CD4-positive, alpha-beta T cell (primary cell): Measurements from ENCODE around the gene PITPNM3. TPM values are rescaled to one million over a fixed set of nuclear protein-coding genes. Genes with fewer than 3 reads are reported as not detected.

Experiments
- ATAC-seq: fragments of 200-7000 bp; cut with Tn5 transposase; one replicate; pipeline ENCODE4 v1.10.0; 2022; ENCODE audit warnings: mild to moderate bottlenecking; ENCODE audit not compliant: poor library complexity
- CTCF ChIA-PET: fragments of 350-600 bp; sonication (Branson Sonifier 250); formaldehyde crosslinking; loops from one replicate; lab custom pipeline; 2021; ENCODE audit warnings: antibody characterized with exemption, inconsistent platforms; lab: Charles Lee
- POLR2A ChIA-PET: fragments of 350-600 bp; sonication (Branson Sonifier 250); formaldehyde crosslinking; loops from one replicate; lab custom pipeline; 2021; ENCODE audit warnings: antibody characterized with exemption, inconsistent platforms; lab: Charles Lee
- DNase-seq, 14 experiments: peaks; one replicate each; pipeline ENCODE4 v3.0.0-alpha.2; 2013 to 2020; ENCODE audit warnings: mixed read lengths in 2 of 14
- H3K27ac ChIP-seq, 2 donors: one replicate each; pipeline versions ENCODE4 v1.5.1 to v1.7.0; 2013; ENCODE audit warnings: low read length in 2 of 2, low read depth in 1 of 2, mild to moderate bottlenecking in 1 of 2
- H3K27me3 ChIP-seq, 2 experiments: 1 replicate in 1 of 2; 2 replicates in 1 of 2; pipeline versions ENCODE4 v1.6.1 to v1.7.0; 2013; ENCODE audit warnings: low read length in 2 of 2, control low read depth in 1 of 2, mild to moderate bottlenecking in 1 of 2, moderate library complexity in 1 of 2; ENCODE audit not compliant: insufficient read depth in 2 of 2, control insufficient read depth in 1 of 2
- H3K36me3 ChIP-seq: one replicate; pipeline ENCODE4 v1.6.1; 2013; ENCODE audit warnings: low read length, control low read depth; ENCODE audit not compliant: insufficient read depth
- H3K4me1 ChIP-seq: one replicate; pipeline ENCODE4 v1.6.1; 2013; ENCODE audit warnings: low read length, control low read depth; ENCODE audit not compliant: insufficient read depth
- H3K4me3 ChIP-seq: one replicate; pipeline ENCODE4 v1.5.1; 2013; ENCODE audit warnings: mild to moderate bottlenecking, low read length, moderate library complexity
- H3K9me3 ChIP-seq, 2 experiments: 1 replicate in 1 of 2; 2 replicates in 1 of 2; pipeline versions ENCODE4 v1.6.1 to v1.7.0; 2013; ENCODE audit warnings: low read length in 2 of 2, mild to moderate bottlenecking in 2 of 2, control low read depth in 1 of 2, moderate library complexity in 1 of 2; ENCODE audit not compliant: control insufficient read depth in 1 of 2, insufficient read depth in 1 of 2
- H3K27ac Mint-ChIP-seq: one replicate; pipeline ENCODE4 v1.8.0; 2020; ENCODE audit warnings: mixed read lengths
- H3K27me3 Mint-ChIP-seq: one replicate; pipeline ENCODE4 v1.8.0; 2021; ENCODE audit warnings: mixed read lengths
- H3K36me3 Mint-ChIP-seq: one replicate; pipeline ENCODE4 v1.8.0; 2021; ENCODE audit warnings: low read depth, mixed read lengths
- H3K4me1 Mint-ChIP-seq: one replicate; pipeline ENCODE4 v1.8.0; 2021; ENCODE audit warnings: low read depth, mixed read lengths
- H3K4me3 Mint-ChIP-seq: one replicate; pipeline ENCODE4 v1.8.0; 2020; ENCODE audit warnings: mild to moderate bottlenecking, mixed read lengths
- H3K9me3 Mint-ChIP-seq: one replicate; pipeline ENCODE4 v1.8.0; 2020; ENCODE audit warnings: mixed read lengths
- intact Hi-C, 2 experiments: fragments of 100-400 bp; cut with DNase I in 1 of 2; cut with micrococcal nuclease in 1 of 2; formaldehyde crosslinking; loops; one replicate each; pipeline versions ENCODE4 v1.15.1 to v1.9.0; 2023 to 2025; cut with DNase I, micrococcal nuclease
- total RNA-seq, 174 experiments: library from RNA in 2 of 174; stranded (reverse) in 2 of 174; gene quantifications; one replicate each; pipeline ENCODE4 v1.2.3 and lab custom pipeline; 2021 to 2026
- TF ChIP-seq, protein P1 (sequence below): fragments of 200-600 bp; IDR thresholded peaks from one replicate; pipeline ENCODE4 v1.8.0; 2022; ENCODE audit warnings: antibody characterized with exemption, mild to moderate bottlenecking

The PITPNM3 gene
- total RNA-seq, 2 experiments from 2014 or later: 0.34 to 0.41 TPM

DNA sequence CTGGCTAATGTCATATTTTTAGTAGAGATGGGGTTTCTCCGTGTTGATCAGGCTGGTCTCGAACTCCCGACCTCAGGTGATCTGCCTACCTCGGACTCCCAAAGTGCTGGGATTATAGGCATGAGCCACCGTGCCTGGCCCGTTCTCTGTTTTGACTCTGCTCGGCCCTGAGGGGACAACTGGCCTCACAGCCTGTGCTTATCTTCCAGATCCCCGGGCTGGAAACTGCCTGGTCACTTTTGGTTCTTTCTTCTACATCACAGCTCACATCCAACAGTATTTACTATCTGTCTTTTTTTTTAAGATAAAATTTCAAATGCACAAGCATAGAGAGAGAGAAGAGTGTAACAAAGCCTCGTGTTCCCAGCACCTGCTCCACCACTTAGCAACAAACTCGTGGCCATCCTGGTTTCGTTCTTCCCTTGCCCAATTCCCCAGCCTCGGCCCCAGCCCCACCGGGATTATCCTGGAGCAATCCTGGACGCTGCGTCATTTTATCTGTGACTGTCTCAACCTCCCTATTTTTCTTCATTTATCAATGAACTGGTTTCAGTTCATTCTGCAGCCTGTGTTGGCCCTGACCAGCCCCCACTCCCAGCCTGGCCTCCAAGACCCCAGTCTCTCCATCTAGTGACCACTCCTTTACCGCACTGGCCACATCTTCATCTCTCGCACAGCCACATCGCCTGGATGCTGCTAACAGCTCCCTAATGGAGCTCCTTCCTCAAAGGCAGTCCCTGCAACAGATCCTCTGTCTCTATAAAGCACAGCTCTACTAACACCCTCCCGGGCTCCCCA lies 91.0 kb downstream of the PITPNM3 start:
- H3K4me1 ChIP-seq: no peaks in the 10 kb centered on the region
- no peaks in the 10 kb centered on the region for H3K36me3 ChIP-seq
- H3K9me3 Mint-ChIP-seq: no peaks in the 10 kb centered on the region
- no peaks in the 10 kb centered on the region for H3K4me1 Mint-ChIP-seq
- no peak overlapping the region for H3K4me3 Mint-ChIP-seq
- no peaks in the 10 kb centered on the region for H3K9me3 ChIP-seq
- DNase-seq (no peak), ATAC-seq (no peak)
- H3K27ac ChIP-seq: no peak overlapping the region
- no peaks in the 10 kb centered on the region for H3K27me3 ChIP-seq
- no peak overlapping the region for H3K27ac Mint-ChIP-seq
- TF ChIP-seq, protein P1, sequence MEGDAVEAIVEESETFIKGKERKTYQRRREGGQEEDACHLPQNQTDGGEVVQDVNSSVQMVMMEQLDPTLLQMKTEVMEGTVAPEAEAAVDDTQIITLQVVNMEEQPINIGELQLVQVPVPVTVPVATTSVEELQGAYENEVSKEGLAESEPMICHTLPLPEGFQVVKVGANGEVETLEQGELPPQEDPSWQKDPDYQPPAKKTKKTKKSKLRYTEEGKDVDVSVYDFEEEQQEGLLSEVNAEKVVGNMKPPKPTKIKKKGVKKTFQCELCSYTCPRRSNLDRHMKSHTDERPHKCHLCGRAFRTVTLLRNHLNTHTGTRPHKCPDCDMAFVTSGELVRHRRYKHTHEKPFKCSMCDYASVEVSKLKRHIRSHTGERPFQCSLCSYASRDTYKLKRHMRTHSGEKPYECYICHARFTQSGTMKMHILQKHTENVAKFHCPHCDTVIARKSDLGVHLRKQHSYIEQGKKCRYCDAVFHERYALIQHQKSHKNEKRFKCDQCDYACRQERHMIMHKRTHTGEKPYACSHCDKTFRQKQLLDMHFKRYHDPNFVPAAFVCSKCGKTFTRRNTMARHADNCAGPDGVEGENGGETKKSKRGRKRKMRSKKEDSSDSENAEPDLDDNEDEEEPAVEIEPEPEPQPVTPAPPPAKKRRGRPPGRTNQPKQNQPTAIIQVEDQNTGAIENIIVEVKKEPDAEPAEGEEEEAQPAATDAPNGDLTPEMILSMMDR: no peak
- H3K27me3 Mint-ChIP-seq: no peaks in the 10 kb centered on the region
- H3K4me3 ChIP-seq: no peak overlapping the region
- ChIA-PET CTCF (interaction anchor here (1.2 kb wide), 1 partner anchor 8 kb away, joined by 3 read pairs; no protein-coding TSS in a partner anchor), POLR2A (no interaction called here)
- H3K36me3 Mint-ChIP-seq: no peaks in the 10 kb centered on the region
- intact Hi-C loops: no loop called here

DNA sequence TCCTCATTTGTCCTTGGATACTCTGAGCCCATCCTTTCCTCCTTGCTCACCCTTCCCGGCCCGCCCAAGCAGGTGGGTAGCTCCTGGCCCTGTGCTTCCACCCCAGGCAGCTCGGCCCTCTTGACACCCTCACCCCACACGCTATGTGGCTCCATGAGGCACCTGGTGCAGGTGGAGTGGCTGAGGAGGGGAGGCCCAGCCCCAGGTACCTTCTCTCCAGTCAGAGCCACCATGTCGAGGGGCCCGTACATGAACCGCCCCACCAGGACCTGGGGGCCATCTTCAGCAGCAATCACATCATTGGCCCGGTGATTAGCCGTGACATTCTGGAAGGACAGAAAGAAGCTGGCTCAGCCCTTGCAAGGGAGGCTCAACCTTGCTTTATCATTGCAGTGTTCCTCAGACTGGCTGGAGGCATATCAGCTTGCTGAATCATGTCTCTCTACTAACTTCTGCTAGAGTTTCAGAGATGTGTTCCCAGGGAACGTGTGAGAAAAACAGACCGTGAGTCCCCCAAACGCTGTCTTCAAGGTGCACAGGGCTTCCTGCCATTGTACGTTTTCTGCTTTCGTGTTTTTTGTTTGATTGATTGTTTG lies 91.8 kb downstream of the PITPNM3 start:
- H3K4me3 Mint-ChIP-seq: no peak overlapping the region
- Histone ChIP-seq H3K4me1 (no peaks in the 10 kb centered on the region), H3K27ac (no peak overlapping the region), H3K9me3 (no peaks in the 10 kb centered on the region), H3K27me3 (no peaks in the 10 kb centered on the region), H3K4me3 (no peak overlapping the region), H3K36me3 (no peaks in the 10 kb centered on the region)
- TF ChIP-seq, protein P1: no peak
- H3K9me3 Mint-ChIP-seq: no peaks in the 10 kb centered on the region
- ATAC-seq: no peak
- intact Hi-C loops: no loop called here
- no peaks in the 10 kb centered on the region for H3K36me3 Mint-ChIP-seq
- no peak for DNase-seq
- POLR2A ChIA-PET: no interaction called here
- no peaks in the 10 kb centered on the region for H3K4me1 Mint-ChIP-seq
- H3K27me3 Mint-ChIP-seq: no peaks in the 10 kb centered on the region
- CTCF ChIA-PET: interaction anchor here (1.2 kb wide), 1 partner anchor 9 kb away, joined by 3 read pairs; no protein-coding TSS in a partner anchor
- no peak overlapping the region for H3K27ac Mint-ChIP-seq

DNA sequence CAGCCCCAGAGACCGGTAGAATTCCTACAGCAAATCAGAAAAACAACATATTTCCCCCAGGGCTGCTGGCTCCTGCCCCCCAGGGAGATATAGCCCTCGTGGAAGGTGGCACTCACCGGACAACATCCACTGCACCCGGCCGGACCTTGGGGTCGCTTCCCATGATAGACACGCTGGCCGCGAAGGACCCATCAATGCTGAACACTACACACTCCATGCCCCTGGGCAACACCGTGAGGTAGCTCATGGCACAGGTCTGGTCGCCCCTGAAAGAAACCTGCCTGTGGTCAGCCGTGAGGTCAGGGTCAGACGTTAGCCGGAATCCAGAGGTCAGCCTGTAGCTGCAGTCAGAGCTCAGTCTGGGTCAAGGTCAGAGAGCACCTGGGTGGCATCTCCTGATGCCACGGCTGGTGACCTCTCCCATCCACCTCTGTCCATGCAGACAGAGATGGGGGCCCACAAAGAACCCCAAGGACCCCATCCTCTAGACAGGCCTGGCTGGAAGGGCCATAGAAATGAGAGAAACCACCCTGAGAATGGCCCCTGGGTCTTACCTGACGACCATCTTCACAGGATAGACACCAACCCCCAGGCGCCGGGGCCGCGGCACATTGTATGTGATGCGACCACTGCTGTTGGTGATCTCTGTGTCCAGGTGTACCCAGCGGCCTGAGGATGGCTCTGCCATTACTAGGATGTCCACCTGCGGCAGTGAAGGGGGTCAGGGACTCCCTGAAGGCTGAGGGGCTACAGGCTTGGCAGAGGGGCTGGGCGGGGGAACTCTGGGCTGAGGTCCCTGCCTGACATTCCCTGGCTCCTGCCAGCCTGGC lies 92.5 kb downstream of the PITPNM3 start:
- no peak overlapping the region for H3K27ac ChIP-seq
- H3K27me3 ChIP-seq: no peaks in the 10 kb centered on the region
- H3K4me1 ChIP-seq: no peaks in the 10 kb centered on the region
- no peaks in the 10 kb centered on the region for H3K36me3 ChIP-seq
- intact Hi-C loops: no loop called here
- no peaks in the 10 kb centered on the region for H3K4me1 Mint-ChIP-seq
- ChIA-PET CTCF (interaction anchor here (1.2 to 1.7 kb wide), 2 partner anchors 9 kb away, joined by 3 to 4 read pairs; no protein-coding TSS in a partner anchor), POLR2A (no interaction called here)
- TF ChIP-seq, protein P1: no peak
- H3K27me3 Mint-ChIP-seq: no peaks in the 10 kb centered on the region
- no peak overlapping the region for H3K4me3 ChIP-seq
- H3K27ac Mint-ChIP-seq: no peak overlapping the region
- ATAC-seq (no peak), DNase-seq (no peak)
- no peaks in the 10 kb centered on the region for H3K9me3 Mint-ChIP-seq
- H3K9me3 ChIP-seq: no peaks in the 10 kb centered on the region
- H3K36me3 Mint-ChIP-seq: no peaks in the 10 kb centered on the region
- H3K4me3 Mint-ChIP-seq: no peak overlapping the region
